LNCaP clone FGC (cell line): ENCODE data around the gene IQCF5.
"Not testable (repeated sequence)": the region's sequence is repeated elsewhere in the genome, so short reads cannot be mapped to it uniquely, and the experiment has no call there.

Experiments used
- DNase-seq: peaks from one replicate; pipeline ENCODE4 v3.0.0-alpha.2; 2011; ENCODE audit warnings: low read depth
- H3K4me3 ChIP-seq: 2 replicates; pipeline ENCODE4 v1.5.1; 2011; ENCODE audit warnings: mild to moderate bottlenecking, low read depth, low read length, control low read depth
- TF ChIP-seq, protein P1 (sequence below): IDR thresholded peaks from 2 replicates; pipeline ENCODE4 v1.5.1; 2012; ENCODE audit warnings: mild to moderate bottlenecking; ENCODE audit not compliant: control insufficient read depth, insufficient read depth; ENCODE audit errors: extremely low read depth

Gene IQCF5

DNA sequence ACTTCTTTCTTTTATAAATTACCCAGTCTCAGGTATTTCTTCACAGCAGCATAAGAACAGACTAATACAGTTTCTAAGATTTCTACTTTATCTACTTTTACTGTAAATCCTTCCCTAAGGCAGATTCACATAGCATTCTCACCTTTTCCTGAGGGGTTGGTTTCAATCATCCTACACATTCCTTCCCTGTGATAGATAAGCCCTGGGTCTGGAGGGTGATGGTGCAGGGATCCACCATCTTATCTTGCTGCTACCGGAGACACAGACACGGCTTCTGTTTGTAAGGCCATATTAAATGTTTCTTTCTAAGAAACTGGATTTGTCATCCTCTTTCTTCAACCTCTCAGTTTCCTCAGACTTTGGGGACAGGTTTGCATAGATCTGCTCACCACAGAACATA, 6.1 kb downstream of the IQCF5 start:
- TF ChIP-seq, protein P1, sequence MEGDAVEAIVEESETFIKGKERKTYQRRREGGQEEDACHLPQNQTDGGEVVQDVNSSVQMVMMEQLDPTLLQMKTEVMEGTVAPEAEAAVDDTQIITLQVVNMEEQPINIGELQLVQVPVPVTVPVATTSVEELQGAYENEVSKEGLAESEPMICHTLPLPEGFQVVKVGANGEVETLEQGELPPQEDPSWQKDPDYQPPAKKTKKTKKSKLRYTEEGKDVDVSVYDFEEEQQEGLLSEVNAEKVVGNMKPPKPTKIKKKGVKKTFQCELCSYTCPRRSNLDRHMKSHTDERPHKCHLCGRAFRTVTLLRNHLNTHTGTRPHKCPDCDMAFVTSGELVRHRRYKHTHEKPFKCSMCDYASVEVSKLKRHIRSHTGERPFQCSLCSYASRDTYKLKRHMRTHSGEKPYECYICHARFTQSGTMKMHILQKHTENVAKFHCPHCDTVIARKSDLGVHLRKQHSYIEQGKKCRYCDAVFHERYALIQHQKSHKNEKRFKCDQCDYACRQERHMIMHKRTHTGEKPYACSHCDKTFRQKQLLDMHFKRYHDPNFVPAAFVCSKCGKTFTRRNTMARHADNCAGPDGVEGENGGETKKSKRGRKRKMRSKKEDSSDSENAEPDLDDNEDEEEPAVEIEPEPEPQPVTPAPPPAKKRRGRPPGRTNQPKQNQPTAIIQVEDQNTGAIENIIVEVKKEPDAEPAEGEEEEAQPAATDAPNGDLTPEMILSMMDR = no peak
- no peak for DNase-seq

DNA sequence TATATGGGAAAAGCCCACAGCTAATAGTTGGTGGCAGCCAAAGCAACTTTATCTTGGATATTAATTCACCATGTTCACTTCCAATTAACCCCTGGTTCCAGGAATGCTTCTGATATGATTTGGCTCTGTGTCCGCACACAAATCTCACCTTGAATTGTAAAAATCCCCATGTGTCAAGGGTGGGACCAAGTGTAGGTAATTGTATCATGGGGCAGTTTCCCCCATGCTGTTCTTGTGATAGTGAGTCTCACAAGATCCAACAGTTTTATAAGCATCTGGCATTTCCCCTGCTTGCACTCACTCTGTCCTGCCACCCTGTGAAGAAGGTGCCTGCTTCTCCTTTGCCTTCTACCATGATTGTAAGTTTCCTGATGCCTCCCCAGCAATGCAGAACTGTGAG, 6.5 kb downstream of the IQCF5 start:
- not testable (repeated sequence) for H3K4me3 ChIP-seq, DNase-seq

More for the DNA sequence above, 6.1 kb downstream of the IQCF5 start:
- H3K4me3 ChIP-seq = no peak overlapping the region

DNA sequence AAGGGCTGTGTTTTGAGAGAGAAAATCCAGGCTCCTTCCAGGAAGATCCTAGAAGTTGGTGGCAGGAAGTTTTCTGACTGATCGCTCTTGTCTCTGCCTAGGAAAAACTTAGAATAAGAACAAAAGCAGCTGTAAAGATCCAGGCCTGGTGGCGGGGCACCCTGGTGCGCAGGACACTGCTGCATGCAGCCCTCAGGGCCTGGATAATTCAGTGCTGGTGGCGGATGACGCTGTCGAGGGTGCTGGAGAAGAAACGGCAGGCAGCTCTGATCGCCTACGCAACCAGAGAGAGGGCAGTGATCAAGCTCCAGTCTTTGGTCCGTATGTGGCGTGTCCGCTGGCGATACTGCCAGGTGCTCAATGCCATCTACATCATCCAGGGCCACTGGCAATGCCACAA, 12.5 kb downstream of the IQCF5 start:
- no peak for DNase-seq
- TF ChIP-seq, protein P1 = no peak
- no peak overlapping the region for H3K4me3 ChIP-seq

DNA sequence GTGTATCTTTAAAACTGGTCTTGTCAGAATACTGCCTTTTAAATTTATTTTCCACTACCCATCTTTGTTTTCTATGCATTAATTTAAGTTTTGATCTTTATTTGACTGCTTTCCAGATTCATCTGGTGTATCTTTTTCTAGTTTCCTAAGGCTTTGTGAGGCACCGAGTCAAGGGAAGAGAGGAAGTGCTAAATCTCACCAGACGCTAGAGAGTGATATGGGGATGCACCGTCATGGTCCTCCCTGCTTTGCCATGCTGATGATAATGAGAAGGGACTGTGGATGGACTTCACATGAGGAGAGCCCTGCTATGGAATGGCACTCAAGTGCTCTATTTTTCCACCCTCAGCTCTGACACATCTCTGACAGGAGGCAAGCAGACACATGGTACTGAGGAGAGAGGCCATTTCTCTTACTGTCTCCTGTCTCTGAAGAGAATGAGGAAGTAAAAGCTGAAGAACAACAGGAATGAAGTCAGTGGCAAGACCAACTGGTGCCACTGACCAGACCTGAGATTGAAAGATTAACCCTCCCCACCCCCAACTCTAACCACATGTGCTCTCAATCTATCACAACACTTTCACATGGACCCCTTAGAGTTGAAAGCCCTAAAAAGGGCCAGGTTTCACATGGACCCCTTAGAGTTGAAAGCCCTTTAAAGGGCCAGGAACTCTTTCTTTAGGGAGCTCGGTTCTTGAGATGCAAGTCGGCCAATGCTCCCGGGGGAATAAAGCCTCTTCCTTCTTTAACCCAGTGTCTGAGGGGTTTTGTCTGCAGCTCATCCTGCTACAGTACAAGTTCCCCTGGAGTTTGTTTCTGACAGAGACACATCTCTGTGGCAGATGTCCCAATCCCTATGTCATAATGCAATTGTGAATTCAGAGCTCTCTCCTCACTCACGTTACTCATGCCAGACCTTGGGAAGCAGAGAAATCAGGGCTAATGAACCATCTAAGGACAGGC, 14.4 kb downstream of the IQCF5 start, which contains the start of gene IQCF2:
IQCF2 (plus strand) TSS at position 913 of the 963 bp plus-strand sequence. CDS start 52 bp downstream, outside the sequence.
- no peak for DNase-seq
- no peak within 1 kb of the TSS for H3K4me3 ChIP-seq
- TF ChIP-seq, protein P1 = no peak

DNA sequence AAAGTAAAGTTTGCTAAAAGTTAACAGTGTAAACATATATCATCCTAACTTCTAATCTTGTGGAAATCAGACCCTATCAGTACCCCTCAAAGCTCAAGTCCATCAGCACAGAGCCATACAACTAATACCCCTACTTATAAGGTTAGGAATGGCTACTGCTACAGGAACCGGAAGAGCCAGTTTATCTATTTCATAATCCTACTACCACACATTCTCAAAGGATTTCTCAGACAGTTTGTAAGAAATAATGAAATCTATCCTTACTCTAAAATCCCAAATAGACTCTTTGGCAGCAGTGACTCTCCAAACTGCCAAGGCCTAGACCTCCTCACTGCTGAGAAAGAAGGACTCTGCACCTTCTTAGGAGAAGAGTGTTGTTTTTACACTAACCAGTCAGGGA, 20.0 kb downstream of the IQCF5 start:
- DNase-seq, H3K4me3 ChIP-seq: not testable (repeated sequence)

DNA sequence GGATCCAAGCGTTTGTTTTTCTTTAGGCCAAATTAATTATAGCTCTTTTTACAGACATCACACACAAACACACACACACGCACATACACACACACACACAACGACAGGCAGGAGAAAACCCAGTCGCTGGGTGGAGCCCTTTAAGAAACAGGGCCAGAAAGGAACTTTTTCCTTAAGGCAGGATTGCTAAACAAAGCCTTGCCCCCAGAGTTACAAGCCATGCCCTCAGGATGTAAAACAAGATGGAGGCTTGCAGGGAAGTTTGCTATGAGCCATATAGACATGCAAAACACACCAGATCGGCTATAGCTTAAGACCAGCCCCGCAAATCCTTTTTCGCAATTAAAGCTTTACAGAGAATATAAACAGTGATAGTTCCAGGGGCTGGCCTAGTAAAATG, 30.3 kb downstream of the IQCF5 start:
- TF ChIP-seq, protein P1 = no peak
- H3K4me3 ChIP-seq = no peak overlapping the region
- DNase-seq = no peak

DNA sequence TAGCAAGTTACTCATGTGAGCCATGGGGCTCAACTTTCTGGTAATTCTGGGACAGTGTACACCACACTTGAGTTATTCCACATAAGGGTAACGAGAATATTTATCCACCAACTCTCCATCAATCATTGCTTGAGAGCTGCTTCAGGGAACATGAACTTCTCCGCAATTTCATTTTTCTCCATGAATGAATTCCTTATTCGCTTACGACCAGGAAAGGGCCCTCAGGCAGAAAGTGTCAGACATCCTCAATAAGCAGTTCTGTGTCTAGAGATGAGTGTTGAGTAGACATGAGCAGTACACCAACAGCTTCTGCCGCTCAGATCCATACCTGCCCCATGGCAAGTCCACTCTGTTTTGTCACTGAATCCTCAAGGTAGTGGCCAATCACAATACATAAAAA, 38.8 kb downstream of the IQCF5 start:
- no peak overlapping the region for H3K4me3 ChIP-seq
- TF ChIP-seq, protein P1 = no peak
- DNase-seq = no peak
